HG03103 (cell line): Measurements from ENCODE around the gene TRPC4.

Experiments used
- ATAC-seq: cut with Tn5 transposase; IDR thresholded peaks from one replicate; pipeline ENCODE4 v1.9.1; 2021; ENCODE audit warnings: low read depth; ENCODE audit not compliant: unreplicated experiment

TRPC4 gene

GRCh38 chr13:37666036-37666435 lies 203.5 kb downstream of the TRPC4 start:
- ATAC-seq, result no peak

GRCh38 chr13:37665420-37665819 lies 204.2 kb downstream of the TRPC4 start:
- ATAC-seq, result no peak

GRCh38 chr13:37663724-37664123 lies 205.8 kb downstream of the TRPC4 start:
- no peak for ATAC-seq

GRCh38 chr13:37662624-37663023 lies 206.9 kb downstream of the TRPC4 start:
- no peak for ATAC-seq

GRCh38 chr13:37657956-37658355 lies 211.6 kb downstream of the TRPC4 start:
- no peak for ATAC-seq

- no peak for ATAC-seq
Observed at GRCh38 chr13:37657134-37657533, 212.4 kb downstream of the TRPC4 start.

- ATAC-seq, result no peak
Observed at GRCh38 chr13:37656247-37656940, 213.2 kb downstream of the TRPC4 start.

GRCh38 chr13:37652596-37652995 lies 217.0 kb downstream of the TRPC4 start:
- no peak for ATAC-seq

- no peak for ATAC-seq
Observed at GRCh38 chr13:37651891-37652290, 217.7 kb downstream of the TRPC4 start.

GRCh38 chr13:37648609-37649008 lies 221.0 kb downstream of the TRPC4 start:
- no peak for ATAC-seq

- no peak for ATAC-seq
Observed at GRCh38 chr13:37647031-37647650, 222.4 kb downstream of the TRPC4 start.

- ATAC-seq, result no peak
Observed at GRCh38 chr13:37646531-37646930, 223.0 kb downstream of the TRPC4 start.

- ATAC-seq, result no peak
Observed at GRCh38 chr13:37645181-37645740, 224.3 kb downstream of the TRPC4 start.

- ATAC-seq, result no peak
Observed at GRCh38 chr13:37641391-37641790, 228.2 kb downstream of the TRPC4 start.

GRCh38 chr13:37640499-37640898 lies 229.1 kb downstream of the TRPC4 start:
- no peak for ATAC-seq

- ATAC-seq, result no peak
Observed at GRCh38 chr13:37636701-37637100, 232.9 kb downstream of the TRPC4 start.

GRCh38 chr13:37632294-37632693 lies 237.3 kb downstream of the TRPC4 start:
- no peak for ATAC-seq

- ATAC-seq, result no peak
Observed at GRCh38 chr13:37627428-37627827, 242.1 kb downstream of the TRPC4 start.

- no peak for ATAC-seq
Observed at GRCh38 chr13:37621811-37622361, 247.7 kb downstream of the TRPC4 start.

- ATAC-seq, result no peak
Observed at GRCh38 chr13:37618554-37618953, 251.0 kb downstream of the TRPC4 start.

GRCh38 chr13:37617173-37617572 lies 252.4 kb downstream of the TRPC4 start:
- no peak for ATAC-seq

GRCh38 chr13:37616131-37616530 lies 253.4 kb downstream of the TRPC4 start:
- no peak for ATAC-seq
